Fibroblast of skin of right biceps (primary cell): Measurements from ENCODE around the gene ZFYVE26.
"Not testable (repeated sequence)": the region's sequence is repeated elsewhere in the genome, so short reads cannot be mapped to it uniquely, and the experiment has no call there.

Experiments used
- DNase-seq: peaks from one replicate; pipeline ENCODE4 v3.0.0-alpha.2; 2013

ZFYVE26 gene

GRCh38 chr14:67816326-67817002 is at the start of gene ZFYVE26:
ZFYVE26 (minus strand) TSS chr14:67816590; CDS start chr14:67815963, 627 bp downstream.
- peak; percentile 95 for DNase-seq

GRCh38 chr14:67863223-67863622 is 46.8 kb upstream of the ZFYVE26 start:
- no peak for DNase-seq

GRCh38 chr14:67859169-67859749 is 42.9 kb upstream of the ZFYVE26 start:
- no peak for DNase-seq

- DNase-seq: no peak
Measured at GRCh38 chr14:67857778-67858350, 41.5 kb upstream of the ZFYVE26 start.

- DNase-seq: peak; percentile 30
Measured at GRCh38 chr14:67856827-67857226, 40.4 kb upstream of the ZFYVE26 start.

- no peak for DNase-seq
Measured at GRCh38 chr14:67853715-67854114, 37.3 kb upstream of the ZFYVE26 start.

GRCh38 chr14:67852926-67853604 is 36.7 kb upstream of the ZFYVE26 start:
- no peak for DNase-seq

GRCh38 chr14:67851785-67852410 is 35.5 kb upstream of the ZFYVE26 start:
- DNase-seq: no peak

- no peak for DNase-seq
Measured at GRCh38 chr14:67850066-67850830, 33.9 kb upstream of the ZFYVE26 start.

GRCh38 chr14:67846029-67846610 is 29.7 kb upstream of the ZFYVE26 start:
- DNase-seq: no peak

- peak; percentile 81 for DNase-seq
Measured at GRCh38 chr14:67837011-67837624, 20.7 kb upstream of the ZFYVE26 start.

- DNase-seq: no peak
Measured at GRCh38 chr14:67835596-67835995, 19.2 kb upstream of the ZFYVE26 start.

GRCh38 chr14:67833403-67833802 is 17.0 kb upstream of the ZFYVE26 start:
- no peak for DNase-seq

GRCh38 chr14:67831113-67831512 is 14.7 kb upstream of the ZFYVE26 start:
- DNase-seq: no peak

GRCh38 chr14:67821121-67821520 is 4.7 kb upstream of the ZFYVE26 start:
- no peak for DNase-seq

GRCh38 chr14:67820428-67820971 is 4.1 kb upstream of the ZFYVE26 start:
- DNase-seq: peak; percentile 49

- DNase-seq: peak; percentile 87
Measured at GRCh38 chr14:67819563-67820421, 3.4 kb upstream of the ZFYVE26 start, which contains the start of gene RAD51B. RAD51B (plus strand) TSS chr14:67819779.

GRCh38 chr14:67818476-67818875 is 2.1 kb upstream of the ZFYVE26 start:
- not testable (repeated sequence) for DNase-seq

- no peak for DNase-seq
Measured at GRCh38 chr14:67817750-67818438, 1.5 kb upstream of the ZFYVE26 start.
